Measurements from ENCODE around the gene SDK1.

The SDK1 gene

DNA sequence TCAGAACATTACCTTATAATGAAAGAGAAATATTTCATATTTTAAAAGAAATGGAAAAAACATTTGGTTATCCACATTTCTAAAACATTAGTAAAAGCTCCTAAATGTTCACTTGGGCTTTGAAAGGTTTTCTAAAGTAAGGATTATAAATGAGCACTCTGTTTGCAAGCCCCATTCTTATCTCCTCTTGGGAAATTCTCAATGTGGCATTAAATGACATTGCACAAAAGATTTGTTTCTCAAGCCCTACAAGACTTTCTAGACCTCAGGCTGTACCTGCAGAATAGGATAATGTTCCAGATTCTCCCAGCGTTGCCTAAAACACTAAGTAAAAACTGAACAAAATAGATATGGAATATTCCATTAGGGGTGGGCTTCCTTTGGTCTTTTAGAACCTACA is 723.1 kb downstream of the SDK1 start:
- Histone ChIP-seq H3K4me1 (ENCODE audit: control insufficient read depth in 1 of 2, insufficient read depth in 1 of 2, low read depth in 1 of 2, low read length in 1 of 2) (no peaks in the 10 kb centered on the region), H3K9me3 (peaks cover 1% of the 10 kb centered on the region), H3K4me3 (ENCODE audit: low read depth in 1 of 2, low read length in 1 of 2) (no peak overlapping the region), H3K27me3 (no peaks in the 10 kb centered on the region), H3K27ac (no peak overlapping the region), H3K36me3 (no peaks in the 10 kb centered on the region)
- TF ChIP-seq, protein P1, sequence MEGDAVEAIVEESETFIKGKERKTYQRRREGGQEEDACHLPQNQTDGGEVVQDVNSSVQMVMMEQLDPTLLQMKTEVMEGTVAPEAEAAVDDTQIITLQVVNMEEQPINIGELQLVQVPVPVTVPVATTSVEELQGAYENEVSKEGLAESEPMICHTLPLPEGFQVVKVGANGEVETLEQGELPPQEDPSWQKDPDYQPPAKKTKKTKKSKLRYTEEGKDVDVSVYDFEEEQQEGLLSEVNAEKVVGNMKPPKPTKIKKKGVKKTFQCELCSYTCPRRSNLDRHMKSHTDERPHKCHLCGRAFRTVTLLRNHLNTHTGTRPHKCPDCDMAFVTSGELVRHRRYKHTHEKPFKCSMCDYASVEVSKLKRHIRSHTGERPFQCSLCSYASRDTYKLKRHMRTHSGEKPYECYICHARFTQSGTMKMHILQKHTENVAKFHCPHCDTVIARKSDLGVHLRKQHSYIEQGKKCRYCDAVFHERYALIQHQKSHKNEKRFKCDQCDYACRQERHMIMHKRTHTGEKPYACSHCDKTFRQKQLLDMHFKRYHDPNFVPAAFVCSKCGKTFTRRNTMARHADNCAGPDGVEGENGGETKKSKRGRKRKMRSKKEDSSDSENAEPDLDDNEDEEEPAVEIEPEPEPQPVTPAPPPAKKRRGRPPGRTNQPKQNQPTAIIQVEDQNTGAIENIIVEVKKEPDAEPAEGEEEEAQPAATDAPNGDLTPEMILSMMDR (IDR thresholded peaks at IDR 0.05): no peak

DNA sequence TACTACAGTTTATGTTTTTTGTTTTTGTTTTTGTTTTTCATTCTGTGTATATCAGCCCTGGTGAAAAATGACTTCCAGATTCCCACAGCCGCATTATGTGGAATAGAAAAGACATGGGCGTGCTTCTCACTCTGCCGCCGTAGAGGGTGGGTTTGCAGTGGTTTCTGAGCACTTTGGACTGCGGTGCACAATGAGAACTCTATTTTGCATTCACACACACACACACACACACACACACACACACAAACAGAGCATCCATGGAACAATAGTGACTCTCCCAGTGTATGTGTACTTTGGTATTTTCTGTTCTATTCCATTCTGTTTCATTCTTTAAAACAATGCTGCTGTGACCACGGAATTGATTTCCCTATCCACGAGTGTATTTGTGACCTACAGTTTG is 723.8 kb downstream of the SDK1 start:
- H3K27me3 ChIP-seq: no peaks in the 10 kb centered on the region
- no peaks in the 10 kb centered on the region for H3K9me3 ChIP-seq
- no peaks in the 10 kb centered on the region for H3K36me3 ChIP-seq
- no peaks in the 10 kb centered on the region for H3K4me1 ChIP-seq (ENCODE audit: control insufficient read depth in 1 of 2, insufficient read depth in 1 of 2, low read depth in 1 of 2, low read length in 1 of 2)
- TF ChIP-seq, protein P1 (IDR thresholded peaks at IDR 0.05): no peak
- H3K4me3 ChIP-seq (ENCODE audit: low read depth in 1 of 2, low read length in 1 of 2): no peak overlapping the region
- H3K27ac ChIP-seq: no peak overlapping the region

DNA sequence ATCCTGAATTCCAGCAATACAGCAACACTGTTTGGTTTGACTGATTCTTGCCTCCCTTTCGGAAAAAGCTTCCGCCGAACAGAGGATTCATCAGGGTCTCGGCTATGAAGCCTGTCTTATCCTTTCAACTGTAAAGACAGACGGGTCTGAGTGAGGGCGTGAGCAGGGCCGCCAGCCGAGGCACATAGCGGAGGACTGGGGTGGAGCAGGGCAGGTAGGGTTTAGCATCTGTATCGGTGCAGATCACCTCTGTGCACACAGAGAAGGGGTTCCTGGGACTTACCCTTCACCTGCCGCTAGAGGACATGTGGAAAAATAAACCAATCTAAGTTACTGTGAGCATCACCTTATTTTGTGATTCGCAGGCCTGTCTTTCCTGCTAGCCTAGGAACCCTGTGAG is 724.2 kb downstream of the SDK1 start:
- no peaks in the 10 kb centered on the region for H3K36me3 ChIP-seq
- H3K4me3 ChIP-seq (ENCODE audit: low read depth in 1 of 2, low read length in 1 of 2): no peak overlapping the region
- TF ChIP-seq, protein P1 (IDR thresholded peaks at IDR 0.05): no peak
- no peak overlapping the region for H3K27ac ChIP-seq
- H3K27me3 ChIP-seq: no peaks in the 10 kb centered on the region
- H3K9me3 ChIP-seq: no peaks in the 10 kb centered on the region
- H3K4me1 ChIP-seq (ENCODE audit: control insufficient read depth in 1 of 2, insufficient read depth in 1 of 2, low read depth in 1 of 2, low read length in 1 of 2): no peaks in the 10 kb centered on the region

DNA sequence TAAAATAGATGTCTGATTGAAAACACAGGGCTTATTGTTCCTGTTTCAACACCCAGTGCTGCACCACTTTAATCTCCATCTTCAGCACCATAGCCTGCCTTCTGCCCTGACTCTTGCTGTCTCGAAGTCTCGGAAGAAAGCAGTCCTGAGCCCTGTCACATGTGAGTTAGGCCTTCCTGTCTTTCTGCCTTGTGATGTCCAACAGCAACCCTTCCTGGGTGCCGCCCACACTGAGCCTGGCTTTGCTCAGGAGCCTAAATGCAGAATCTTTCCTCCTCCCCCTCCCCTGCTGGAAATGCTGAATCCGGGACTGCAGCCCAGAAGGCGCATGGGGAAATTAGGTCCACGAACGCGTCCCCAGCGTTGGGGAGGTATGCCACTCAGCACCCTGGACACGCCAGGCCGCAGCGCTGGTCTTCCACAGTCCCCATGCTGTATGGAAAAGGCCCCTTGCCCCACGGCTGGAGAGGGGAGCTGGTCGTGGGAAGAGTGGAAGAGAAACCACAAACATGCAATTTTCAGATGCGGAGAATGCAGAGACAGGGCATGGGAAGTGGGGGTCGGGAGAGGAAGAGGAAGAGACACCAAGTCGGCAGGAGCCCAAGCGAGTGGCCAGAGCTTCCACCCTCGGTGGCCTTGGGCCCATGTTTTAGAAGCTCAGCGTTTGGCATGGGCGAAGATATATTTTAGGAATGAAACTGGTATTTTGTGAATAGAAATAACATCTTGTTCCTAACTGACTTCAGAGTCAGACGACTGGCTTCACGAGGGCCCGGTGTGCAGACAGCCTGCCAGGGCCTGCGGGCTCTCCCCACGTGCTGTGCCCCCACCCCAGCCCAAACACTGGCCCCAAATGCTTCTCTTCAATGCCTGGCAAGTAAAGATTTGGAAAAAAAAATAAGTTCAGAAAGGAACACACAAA is 724.9 kb downstream of the SDK1 start:
- TF ChIP-seq, protein P1 (IDR thresholded peaks at IDR 0.05): no peak

DNA sequence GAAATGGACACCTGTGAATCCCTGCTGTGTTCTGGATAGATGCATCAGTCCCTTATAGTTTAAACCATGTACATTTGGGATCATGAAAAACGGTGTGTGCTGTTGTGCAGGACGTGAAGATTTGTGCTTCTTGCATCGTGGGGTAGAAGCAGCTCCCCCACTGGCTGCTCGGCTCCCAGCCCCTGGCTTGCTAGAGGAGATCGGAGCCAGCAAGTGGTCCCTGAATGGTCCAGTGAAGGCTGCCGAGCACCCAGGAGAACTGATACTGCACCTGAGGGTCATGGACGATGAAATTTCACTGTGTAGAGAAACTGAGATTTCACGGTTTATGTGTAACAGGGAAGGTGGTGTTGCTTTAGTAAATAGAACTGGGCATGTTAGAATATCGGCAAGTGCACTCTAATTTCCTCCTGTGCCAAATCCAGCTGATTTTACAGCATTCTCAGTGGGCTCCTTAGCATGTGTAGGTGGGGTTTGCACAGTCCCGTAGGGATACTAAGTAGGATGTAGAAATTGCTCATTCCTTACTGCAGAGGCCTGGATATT is 726.0 kb downstream of the SDK1 start:
- no peaks in the 10 kb centered on the region for H3K36me3 ChIP-seq
- H3K4me3 ChIP-seq (ENCODE audit: low read depth in 1 of 2, low read length in 1 of 2): no peak overlapping the region
- H3K4me1 ChIP-seq (ENCODE audit: control insufficient read depth in 1 of 2, insufficient read depth in 1 of 2, low read depth in 1 of 2, low read length in 1 of 2): no peaks in the 10 kb centered on the region
- TF ChIP-seq, protein P1 (IDR thresholded peaks at IDR 0.05): no peak
- H3K27me3 ChIP-seq: no peaks in the 10 kb centered on the region
- no peak overlapping the region for H3K27ac ChIP-seq
- H3K9me3 ChIP-seq: no peaks in the 10 kb centered on the region

More for the DNA sequence above, 724.9 kb downstream of the SDK1 start:
- H3K4me1 ChIP-seq (ENCODE audit: control insufficient read depth in 1 of 2, insufficient read depth in 1 of 2, low read depth in 1 of 2, low read length in 1 of 2): no peaks in the 10 kb centered on the region
- no peak overlapping the region for H3K27ac ChIP-seq
- H3K36me3 ChIP-seq: no peaks in the 10 kb centered on the region
- no peaks in the 10 kb centered on the region for H3K27me3 ChIP-seq
- H3K4me3 ChIP-seq (ENCODE audit: low read depth in 1 of 2, low read length in 1 of 2): no peak overlapping the region
- no peaks in the 10 kb centered on the region for H3K9me3 ChIP-seq
